NCI-H69 (cell line): Measurements from ENCODE around the gene TSKS.
A peak's percentile ranks its signal among the peaks of the same experiment; 100 is the strongest.

Source experiments
- DNase-seq: peaks from one replicate; lab custom pipeline; 2025; lab: John Stamatoyannopoulos, UW

TSKS gene

DNA sequence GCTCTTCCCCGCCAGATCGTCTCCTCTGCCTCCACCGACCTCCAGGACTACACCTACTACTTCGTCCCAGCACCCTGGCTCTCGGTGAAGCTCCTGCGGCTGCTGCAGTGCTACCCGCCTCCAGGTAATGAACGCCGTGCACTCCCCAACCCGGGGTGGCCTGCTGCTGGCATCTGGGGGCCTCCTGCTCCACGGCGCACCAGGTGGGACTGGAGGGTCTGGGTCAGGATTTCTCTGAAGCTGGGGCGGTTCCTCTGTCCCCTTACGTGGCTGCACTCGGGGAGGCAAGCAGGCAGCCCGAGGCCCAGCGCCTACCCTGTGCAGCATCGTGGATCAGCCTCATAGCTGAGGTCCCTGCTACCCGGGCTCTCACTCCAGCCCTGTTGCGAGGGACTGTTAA is 32.5 kb upstream of the TSKS start:
- DNase-seq, result no peak

DNA sequence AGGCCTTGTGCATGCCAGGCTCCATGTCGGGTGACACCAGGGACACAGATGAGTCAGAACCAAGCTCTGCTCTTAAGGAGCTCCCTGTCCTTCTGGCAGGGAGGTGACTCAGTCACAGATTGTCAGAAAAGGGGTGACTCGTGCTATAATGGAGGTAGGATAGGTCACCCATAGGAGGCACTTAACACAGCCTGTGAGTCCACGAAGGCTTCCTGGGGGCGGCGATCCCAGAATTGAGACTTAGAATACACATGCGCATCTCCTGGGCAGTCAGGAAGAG is 30.4 kb upstream of the TSKS start:
- DNase-seq, result no peak

DNA sequence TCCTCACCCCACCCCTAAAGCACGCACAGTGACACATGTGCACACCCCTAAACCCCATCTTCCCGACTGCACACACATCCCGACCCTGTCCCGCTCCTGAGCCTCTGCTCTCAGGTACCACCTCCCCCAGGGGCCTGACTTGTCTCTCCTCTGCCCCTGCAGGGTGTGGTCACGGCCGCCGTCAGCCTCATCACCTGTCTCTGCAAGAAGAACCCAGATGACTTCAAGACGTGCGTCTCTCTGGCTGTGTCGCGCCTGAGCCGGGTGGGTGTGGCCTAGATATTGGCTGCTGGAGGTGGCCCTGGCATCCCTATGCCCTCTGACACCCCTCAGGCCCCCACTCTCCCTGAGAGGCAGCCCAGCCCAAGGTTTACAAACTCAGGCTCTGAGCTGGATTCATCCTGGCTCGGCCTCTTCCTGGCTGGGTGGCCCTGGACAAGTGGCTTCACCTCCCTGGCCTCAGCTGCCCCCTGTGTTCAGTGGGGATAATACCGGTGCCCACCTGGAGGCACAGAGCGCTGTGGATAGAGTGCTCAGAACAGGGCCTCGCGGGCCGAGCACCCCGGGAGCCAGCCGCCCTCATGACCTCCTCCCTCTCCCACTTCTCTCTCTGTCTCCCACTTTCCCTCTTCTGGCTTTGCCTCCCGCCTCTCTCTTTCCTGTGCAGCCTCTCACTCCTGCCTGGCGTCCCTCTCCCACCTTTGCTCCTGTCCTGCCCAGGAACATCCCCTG is 29.9 kb upstream of the TSKS start:
- DNase-seq, result no peak

DNA sequence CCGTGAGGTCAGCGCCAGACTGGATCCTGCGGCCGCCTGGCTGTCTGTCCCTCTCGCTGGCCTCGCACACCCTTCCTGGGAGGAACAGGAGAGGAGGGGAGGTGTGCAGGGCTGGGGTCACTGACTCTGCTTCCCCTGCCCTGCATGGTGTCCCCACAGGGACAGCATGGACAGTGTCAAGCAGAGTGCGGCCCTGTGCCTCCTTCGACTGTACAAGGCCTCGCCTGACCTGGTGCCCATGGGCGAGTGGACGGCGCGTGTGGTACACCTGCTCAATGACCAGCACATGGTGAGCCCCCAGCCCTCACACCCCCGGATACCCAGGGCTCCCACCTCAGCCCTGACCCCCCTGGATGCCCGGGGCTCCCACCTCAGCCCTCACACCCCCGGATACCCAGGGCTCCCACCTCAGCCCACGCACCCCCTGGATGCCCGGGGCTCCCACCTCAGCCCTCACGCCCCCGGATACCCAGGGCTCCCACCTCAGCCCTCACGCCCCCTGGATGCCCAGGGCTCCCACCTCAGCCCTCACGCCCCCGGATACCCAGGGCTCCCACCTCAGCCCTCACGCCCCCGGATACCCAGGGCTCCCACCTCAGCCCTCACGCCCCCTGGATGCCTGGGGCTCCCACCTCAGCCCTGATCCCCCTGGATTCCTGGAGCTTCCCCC is 28.8 kb upstream of the TSKS start:
- no peak for DNase-seq

DNA sequence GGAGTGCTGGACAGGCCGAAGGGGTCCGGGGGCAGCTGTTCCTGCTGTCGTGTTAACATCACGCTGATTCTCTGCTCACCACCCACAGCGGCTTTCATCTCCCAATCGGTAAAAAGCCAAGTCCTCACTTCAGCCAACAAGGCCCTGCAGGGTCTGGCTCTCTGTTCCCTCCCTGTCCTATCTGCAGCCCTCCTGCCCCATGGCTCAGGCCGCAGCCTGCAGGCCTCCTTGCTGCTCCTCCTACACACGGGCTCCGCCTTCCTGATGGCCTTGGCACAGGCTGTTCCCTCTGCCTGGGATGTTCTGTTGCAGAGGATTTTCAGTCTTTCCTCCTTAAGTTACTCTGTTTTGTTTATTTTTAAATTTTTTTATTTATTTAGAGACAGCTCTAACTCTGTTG is 27.8 kb upstream of the TSKS start:
- DNase-seq, result no peak

DNA sequence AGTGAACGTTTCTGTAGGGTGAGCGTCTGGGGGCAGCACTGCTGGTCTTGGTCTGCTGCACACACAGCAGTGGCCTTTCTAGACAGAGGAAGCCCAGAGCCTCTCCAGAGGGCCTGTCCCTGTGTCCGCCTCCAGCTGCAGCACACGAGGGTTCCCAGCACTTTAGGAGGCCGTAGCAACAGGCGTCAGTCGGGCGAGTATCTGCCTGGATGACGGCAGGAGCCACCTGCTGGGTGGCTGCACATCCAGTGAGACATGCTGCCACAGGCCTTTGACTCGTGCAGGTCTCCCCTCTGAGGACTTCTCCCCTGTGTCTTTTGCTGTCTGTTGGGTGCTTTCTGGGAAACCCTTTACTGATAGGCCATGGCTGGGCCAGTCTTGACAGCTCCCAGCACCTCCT is 25.8 kb upstream of the TSKS start:
- no peak for DNase-seq

DNA sequence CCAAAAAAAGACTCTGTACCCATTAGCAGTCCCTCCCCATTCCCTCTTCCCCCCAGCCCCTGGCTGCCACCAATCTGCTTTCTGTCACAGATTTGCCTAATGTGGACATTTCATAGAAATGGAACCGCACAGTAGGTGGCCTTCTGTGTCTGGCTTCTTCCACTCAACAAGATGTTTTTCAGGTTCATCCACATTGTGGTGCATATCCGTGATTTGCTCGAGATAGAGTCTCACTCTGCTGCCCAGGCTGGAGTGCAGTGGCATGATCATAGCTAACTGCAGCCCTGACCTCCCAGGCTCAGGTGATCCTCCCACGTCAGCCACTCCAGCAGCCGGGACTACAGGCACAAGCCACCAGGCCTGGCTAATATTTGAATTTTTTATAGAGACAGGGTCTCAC is 24.6 kb upstream of the TSKS start:
- no peak for DNase-seq

DNA sequence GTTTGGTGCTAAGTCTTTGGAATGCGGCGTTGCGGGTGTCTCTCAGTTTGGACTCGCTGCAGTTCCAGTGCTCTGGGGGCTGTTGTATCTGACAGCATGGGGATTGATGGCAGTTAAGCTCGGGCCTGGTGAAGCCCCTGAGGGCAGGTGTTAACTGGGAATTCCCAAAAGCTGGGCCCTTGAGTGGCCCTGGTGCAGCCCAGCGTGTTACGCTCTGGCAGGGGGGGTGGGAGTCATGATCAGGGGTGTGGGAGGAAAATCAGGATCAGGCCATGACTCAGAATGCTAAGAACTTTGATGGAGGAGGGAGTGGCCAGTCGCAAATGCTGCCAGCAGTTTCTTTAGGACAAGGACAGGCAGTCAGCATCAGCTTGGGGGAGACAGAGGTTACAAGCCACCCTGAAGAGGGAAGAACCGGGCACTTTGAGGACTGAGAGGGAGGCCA is 23.3 kb upstream of the TSKS start:
- DNase-seq, result no peak

DNA sequence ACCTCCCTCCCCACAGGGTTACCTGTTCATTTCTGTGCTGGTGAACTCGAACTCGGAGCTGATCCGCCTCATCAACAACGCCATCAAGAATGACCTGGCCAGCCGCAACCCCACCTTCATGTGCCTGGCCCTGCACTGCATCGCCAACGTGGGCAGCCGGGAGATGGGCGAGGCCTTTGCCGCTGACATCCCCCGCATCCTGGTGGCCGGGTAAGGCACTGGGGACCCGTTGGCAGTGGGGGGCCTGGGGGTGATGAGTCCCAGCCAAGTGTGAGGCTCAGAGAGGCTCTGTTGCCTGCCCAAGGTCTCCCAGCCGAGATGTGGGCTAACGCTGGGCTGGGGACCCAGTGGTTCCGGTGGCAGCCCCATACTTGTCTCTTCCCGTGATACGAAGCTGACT is 19.4 kb upstream of the TSKS start:
- DNase-seq, result no peak

DNA sequence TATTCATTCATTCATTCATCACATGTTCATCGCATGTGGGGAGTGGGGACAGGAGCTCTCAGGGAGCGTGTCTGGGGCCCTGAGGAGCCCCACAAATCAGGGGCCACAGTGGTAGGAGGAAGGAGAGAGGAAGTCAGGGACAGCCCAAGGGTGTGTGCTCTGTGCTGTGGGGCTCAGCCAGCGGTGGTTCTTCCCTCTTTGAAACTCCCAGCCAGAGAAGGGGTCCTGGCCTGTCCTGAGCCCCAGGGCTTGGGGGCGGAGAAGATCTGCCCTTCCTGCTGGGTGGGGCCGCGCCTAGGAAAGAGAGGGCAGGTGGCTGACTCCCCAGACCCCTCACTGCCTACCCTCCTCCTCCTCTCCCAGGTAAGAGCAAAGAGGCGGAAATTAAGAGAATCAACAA is 18.3 kb upstream of the TSKS start:
- DNase-seq, result no peak

DNA sequence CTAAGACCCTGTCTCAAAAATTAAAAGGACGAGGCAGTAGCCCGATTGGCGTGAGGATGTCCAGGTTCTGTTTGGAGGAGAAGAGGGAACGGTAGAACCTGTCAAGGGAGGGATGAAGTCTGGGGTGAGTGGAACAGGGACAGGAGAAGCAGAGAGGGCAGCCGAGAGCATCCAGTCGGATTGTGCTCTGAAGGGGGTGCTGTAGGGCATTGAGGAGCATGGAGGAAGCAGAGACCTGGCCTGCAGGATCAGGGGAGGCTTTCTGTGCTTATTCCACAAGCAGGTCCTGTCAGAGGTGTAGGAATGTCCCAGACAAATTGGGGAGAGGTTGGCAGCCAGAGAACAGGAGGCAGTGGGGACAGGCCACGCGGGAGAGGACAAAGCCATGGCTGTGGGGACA is 17.8 kb upstream of the TSKS start:
- no peak for DNase-seq

DNA sequence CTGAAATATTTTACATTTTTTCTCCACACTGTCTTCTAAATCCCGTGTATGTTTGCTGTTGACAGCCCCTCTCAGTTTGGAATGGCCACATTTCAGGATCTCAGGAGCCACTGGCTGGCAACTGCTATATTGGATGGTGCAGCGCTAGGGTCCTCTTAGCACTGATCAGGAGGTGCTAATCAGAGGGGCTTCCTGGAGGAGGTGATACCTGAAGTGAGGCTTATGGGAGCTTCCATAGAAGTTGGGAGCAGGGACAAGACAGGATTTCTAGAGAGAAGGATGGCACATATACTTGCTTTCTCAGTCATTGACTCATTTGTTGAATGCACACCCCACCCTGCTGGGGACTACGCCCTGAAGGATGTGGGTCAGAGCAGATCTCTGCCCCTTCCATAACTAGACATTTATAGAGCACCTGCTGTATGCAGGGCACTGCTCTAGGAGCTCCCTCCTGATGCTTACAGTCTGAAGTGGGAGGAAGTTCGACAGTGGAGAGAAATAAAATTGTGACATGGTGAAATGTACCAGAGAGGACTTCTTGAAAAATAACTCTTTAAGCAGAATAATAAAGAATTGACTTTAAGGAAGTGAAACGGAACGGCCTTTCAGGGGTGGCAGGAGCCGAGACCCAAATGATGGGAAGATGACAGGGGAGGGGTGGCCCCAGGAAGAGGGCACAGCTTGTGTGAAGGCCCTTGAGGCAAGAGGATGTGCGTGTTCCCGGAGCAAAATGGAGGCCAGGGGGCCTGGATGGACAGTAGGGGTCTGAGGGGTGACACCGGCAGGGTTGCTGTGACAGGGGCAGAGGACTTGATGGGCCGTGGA is 16.8 kb upstream of the TSKS start:
- DNase-seq, result no peak

DNA sequence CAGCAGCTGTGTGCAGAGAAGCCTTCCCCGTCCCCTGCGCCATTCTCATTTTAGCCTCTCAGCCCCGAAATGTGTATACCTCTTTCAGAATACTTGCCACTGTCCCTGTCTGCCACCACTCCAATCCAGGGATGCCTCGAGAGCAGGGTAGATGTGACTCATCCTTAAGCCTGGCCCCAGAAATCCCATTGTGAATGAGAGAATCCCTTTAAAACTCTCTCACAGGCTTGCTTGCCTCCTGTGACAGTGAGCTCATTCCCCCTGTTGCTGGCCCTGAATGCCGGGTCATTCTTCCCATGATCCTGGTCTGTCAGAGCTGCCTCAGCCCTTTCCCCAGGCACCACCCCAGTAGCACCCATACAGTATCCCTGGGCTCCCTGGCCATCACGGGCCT is 13.3 kb upstream of the TSKS start:
- DNase-seq, result no peak

DNA sequence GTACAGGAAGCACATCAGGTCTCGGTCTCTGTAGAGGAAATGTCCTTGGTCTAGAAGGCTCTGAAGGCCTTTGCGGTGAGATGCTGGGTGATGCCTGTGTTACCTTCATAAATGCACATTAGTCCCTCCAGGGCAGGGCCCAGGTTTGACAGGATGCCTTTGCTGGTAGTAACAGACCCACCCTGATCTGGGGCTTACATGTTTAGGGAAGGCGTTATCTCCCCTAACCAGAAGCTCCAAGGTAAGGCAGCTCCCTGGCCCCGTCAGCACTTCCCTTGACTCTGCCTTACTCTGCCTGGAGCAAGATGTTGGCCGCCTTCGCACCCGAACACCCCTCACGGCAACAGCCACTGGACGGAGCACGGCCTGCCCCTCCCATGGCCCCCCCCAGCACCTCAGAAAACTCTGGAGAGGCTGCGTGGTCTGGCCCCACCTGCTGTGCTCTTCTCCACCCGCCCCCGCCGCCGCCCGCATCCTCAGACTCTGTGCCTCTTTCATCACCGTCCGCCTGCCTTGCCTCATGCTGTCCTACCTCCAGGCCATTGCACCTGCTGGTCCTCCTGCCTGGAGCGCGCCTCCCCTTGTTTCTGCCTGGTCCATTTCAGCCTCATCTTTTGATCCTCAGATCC is 12.8 kb upstream of the TSKS start:
- DNase-seq, result no peak

DNA sequence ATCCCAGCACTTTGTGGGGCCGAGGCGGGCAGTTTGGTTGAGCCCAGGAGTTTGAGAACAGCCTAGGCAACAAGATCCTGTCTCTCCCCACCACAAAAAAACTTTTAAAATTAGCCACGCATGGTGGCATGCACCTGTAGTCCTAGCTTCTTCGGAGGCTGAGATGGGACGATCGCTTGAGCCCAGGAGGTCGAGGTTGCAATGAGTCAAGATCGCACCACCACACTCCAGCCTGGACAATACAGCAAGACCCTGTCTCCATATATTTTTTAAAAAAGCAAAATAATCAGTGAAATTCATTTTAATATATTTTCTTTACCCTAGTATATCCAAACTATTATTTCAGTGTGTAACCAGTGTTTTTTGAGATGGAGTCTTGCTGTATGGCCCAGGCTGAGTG is 11.9 kb upstream of the TSKS start:
- no peak for DNase-seq

DNA sequence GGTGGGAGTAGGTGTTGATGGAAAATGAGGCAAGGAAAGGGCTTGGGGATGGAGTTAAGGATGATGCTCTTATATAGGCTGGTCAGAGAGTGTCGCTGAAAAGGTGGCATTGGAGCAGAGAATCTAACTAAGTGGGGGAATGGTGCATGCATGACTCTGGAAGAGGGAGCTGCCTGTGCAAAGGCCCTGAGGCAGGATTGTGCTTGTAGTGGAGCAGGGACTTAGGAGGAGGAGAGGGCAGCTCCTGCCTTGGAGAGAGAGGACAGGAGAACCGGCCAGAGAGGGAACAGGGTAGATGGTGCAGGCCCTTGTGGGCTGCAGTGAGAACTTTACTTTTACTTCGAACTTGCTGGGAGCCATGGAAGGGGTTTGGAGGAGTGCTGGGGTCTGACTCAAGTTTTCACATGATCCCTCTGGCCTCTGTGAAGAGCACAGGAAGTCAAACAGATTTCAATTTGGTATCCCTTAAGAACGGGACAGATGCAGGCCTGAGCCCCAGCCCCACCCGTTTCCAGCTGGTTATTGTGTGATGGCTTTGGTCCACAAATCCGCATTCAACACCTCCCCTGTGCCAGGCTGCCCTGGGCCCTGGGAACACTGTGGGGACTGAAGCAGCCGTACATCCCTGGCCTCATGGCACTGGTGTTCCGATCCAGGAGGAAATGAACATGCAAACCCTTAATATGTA is 10.7 kb upstream of the TSKS start:
- DNase-seq, result no peak

DNA sequence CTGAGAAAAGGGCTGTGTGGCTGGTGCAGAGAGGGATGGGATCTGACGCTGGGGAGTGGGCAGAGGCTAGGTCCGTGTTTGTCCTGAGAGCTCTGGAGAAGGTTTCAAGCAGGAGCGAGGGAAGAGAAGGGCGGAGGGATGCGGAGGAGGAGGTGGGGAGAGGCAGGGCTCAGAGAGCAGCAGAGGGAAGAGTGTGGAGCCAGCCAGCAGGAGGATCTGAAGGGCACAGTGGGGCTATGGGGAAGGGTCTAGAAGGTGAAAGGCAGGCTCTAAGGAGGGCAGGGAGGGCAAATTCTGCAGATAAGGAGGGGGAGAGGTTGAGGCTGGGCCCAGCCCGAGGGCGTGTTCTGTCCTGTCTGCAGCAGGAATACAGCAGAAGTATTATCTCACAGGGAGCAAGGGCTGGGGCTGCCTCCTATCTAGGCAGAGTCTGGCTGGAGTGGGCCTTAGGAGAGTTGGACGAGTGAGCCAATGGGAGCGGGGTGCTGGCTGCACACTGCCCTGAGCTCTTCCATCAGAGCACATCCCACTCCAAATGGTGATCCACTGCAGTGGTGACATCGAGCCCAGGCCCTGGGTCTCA is 9.8 kb upstream of the TSKS start:
- DNase-seq, result no peak

DNA sequence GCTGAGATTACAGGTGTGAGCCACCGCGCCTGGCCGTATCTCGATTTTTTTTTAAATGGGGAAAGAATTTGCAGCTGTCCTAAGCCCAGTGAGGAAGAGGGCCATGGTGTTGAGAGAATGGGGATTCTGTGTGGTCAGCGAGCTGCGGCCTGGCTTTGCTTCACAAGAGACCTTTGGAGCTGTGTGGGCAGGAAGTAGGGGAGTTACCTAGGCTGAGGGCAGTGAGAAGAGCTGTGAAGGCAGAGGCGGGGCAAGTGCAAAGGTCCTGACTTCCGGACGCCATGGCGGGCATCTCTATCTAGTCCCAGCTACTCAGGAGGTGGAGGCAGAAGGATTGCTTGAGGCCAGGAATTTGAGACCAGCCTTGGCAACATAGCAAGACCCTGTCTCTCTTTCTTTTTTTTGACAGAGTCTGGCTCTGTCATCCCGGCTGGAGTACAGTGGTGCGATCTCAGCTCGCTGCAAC is 8.6 kb upstream of the TSKS start:
- no peak for DNase-seq

DNA sequence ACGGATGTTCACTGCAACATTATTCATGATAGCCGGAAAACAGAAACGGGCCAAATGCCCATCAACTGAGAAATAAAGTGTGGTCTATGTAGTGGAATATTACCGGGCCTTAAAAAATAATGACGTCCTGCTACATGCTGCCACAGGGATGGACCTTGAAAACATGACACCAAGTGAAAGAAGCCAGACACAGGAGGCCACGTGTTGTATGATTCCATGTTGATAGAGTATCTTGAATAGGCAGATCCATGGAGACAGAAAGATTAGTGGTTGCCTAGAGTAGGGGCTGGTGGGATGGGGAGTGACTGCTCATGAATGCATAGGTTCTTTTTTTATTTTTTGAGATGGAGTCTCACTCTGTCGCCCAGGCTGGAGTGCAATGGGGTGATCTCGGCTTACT is 7.4 kb upstream of the TSKS start:
- DNase-seq, result no peak

DNA sequence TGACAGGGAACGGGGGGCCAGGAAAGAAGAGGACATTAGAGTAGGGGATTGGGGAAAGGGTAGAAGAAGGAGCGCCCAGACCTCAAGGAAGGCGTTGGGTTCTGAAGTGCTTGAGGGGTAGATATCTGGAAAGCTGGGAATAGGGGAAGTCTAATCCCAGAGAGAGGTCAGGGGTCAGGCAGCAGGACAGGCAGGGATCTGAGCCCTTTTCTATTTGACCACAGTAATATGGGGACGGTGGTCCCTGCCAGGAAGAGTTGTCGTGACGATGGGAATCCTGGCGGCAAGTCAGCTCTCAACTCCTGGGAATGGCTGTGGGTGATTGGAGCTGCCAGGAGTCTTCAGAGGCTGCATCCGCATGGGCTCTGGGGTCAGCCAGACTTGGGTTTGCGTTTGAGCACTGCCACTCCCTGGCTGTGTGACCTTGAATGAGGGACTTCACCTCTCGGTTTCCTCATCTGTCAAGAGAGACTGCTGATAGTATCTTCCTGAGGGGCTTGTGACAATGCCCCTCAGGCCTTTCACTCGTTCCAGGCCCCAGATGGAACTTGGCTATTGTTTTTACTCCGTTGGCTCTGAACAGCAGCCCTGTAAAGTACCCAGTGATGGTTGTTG is 5.0 kb upstream of the TSKS start:
- DNase-seq, result no peak

DNA sequence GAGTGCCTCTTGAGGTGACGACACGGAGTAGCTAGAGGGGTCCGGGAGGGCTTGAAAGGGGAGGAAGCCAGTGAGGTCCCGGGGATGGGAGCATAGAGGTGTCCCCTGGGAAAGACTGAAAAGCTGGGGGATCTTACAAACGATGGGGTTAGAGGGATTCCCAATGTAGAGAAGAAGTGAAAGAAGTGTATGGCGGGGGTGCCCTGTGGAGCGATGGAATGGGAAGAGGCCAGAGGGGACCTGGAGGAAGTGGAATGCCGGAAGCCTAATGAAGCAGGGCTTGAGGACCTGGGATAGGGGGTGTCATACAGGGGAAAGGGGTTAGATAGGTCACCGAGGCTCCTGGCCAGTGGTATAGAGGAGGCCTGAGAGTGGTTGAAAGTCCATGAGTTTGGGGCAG is 4.3 kb upstream of the TSKS start:
- DNase-seq, result peak; percentile 42
